ENCODE measurements around the gene CARMIL3.

- TF ChIP-seq EZH2phosphoT487 (IDR thresholded peaks at IDR 0.05; ENCODE audit: insufficient read depth, low read depth) (no peak), EZH2 (IDR thresholded peaks at IDR 0.05; ENCODE audit: insufficient read depth, poor library complexity, severe bottlenecking) (no peak)
Measured at GRCh38 chr14:24114532-24115421, 63.0 kb downstream of the CARMIL3 start, which contains the start of the genes DCAF11 and NRL.

Data from GM23248 (cell line).